Hematopoietic multipotent progenitor cell treated with erythropoietin and hydrocortisone succinate and interleukin-3 and kit ligand, for 4 days (in vitro differentiated cells): ENCODE data around the gene ALX1.
A peak's percentile ranks its signal among the peaks of the same experiment; 100 is the strongest.

ENCODE experiments used
- DNase-seq: peaks from one replicate; pipeline ENCODE4 v3.0.0-alpha.2; 2015

The ALX1 gene

GRCh38 chr12:85280165-85280983, at the start of gene ALX1:
Gene ALX1 (plus strand): TSS chr12:85280220. CDS start chr12:85280262, 42 bp downstream.
- DNase-seq: peak; percentile 21

GRCh38 chr12:85237327-85237726, 42.7 kb upstream of the ALX1 start:
- no peak for DNase-seq

- DNase-seq: no peak
Measured at GRCh38 chr12:85244561-85244960, 35.5 kb upstream of the ALX1 start.

GRCh38 chr12:85253853-85254252, 26.2 kb upstream of the ALX1 start:
- no peak for DNase-seq

- DNase-seq: no peak
Measured at GRCh38 chr12:85257671-85258070, 22.3 kb upstream of the ALX1 start.

GRCh38 chr12:85260447-85260846, 19.6 kb upstream of the ALX1 start:
- no peak for DNase-seq

GRCh38 chr12:85260896-85261295, 19.1 kb upstream of the ALX1 start:
- no peak for DNase-seq

GRCh38 chr12:85266356-85266755, 13.7 kb upstream of the ALX1 start:
- no peak for DNase-seq

- DNase-seq: no peak
Measured at GRCh38 chr12:85273381-85274314, 6.4 kb upstream of the ALX1 start.

GRCh38 chr12:85274315-85274651, 5.7 kb upstream of the ALX1 start:
- no peak for DNase-seq

- peak; percentile 65 for DNase-seq
Measured at GRCh38 chr12:85275374-85275773, 4.6 kb upstream of the ALX1 start.

GRCh38 chr12:85277191-85277590, 2.8 kb upstream of the ALX1 start:
- no peak for DNase-seq

- DNase-seq: no peak
Measured at GRCh38 chr12:85277900-85278597, 2.0 kb upstream of the ALX1 start.

GRCh38 chr12:85278598-85279448, 1.2 kb upstream of the ALX1 start:
- no peak for DNase-seq

GRCh38 chr12:85279449-85280164, 413 bp upstream of the ALX1 start:
- DNase-seq: no peak

GRCh38 chr12:85280984-85281630, 1.1 kb downstream of the ALX1 start:
- DNase-seq: no peak

- no peak for DNase-seq
Measured at GRCh38 chr12:85281636-85282312, 1.8 kb downstream of the ALX1 start.

GRCh38 chr12:85283560-85283959, 3.5 kb downstream of the ALX1 start:
- no peak for DNase-seq

- no peak for DNase-seq
Measured at GRCh38 chr12:85296362-85296761, 16.3 kb downstream of the ALX1 start.

GRCh38 chr12:85299053-85299452, 19.0 kb downstream of the ALX1 start:
- no peak for DNase-seq

- DNase-seq: peak; percentile 14
Measured at GRCh38 chr12:85301051-85301450, 21.0 kb downstream of the ALX1 start.
